ENCODE data around the gene ZNF609.

Gene ZNF609

GRCh38 chr15:64691896-64692565, 231.7 kb downstream of the ZNF609 start:
- FAIRE-seq (no peak), DNase-seq (ENCODE audit: insufficient read length, low spot score) (no peak)
- TF ChIP-seq CTCF (IDR thresholded peaks at IDR 0.05; ENCODE audit: insufficient read depth, missing control alignments) = no peak

- FAIRE-seq = no peak
- DNase-seq (ENCODE audit: insufficient read length, low spot score) = no peak
These were observed 232.8 kb downstream of the ZNF609 start for GRCh38 chr15:64693134-64693533.

GRCh38 chr15:64694816-64695215, 234.4 kb downstream of the ZNF609 start:
- no peak for TF ChIP-seq CTCF (IDR thresholded peaks at IDR 0.05; ENCODE audit: insufficient read depth, missing control alignments)
- no peak for DNase-seq (ENCODE audit: insufficient read length, low spot score)
- FAIRE-seq = no peak

More at GRCh38 chr15:64693134-64693533, 232.8 kb downstream of the ZNF609 start:
- TF ChIP-seq CTCF (IDR thresholded peaks at IDR 0.05; ENCODE audit: insufficient read depth, missing control alignments) = no peak

GRCh38 chr15:64695561-64695992, 235.2 kb downstream of the ZNF609 start:
- no peak for TF ChIP-seq CTCF (IDR thresholded peaks at IDR 0.05; ENCODE audit: insufficient read depth, missing control alignments)
- no peak for DNase-seq (ENCODE audit: insufficient read length, low spot score)
- no peak for FAIRE-seq

- DNase-seq (ENCODE audit: insufficient read length, low spot score) = no peak
- TF ChIP-seq CTCF (IDR thresholded peaks at IDR 0.05; ENCODE audit: insufficient read depth, missing control alignments) = no peak
- FAIRE-seq = no peak
These were observed 236.1 kb downstream of the ZNF609 start for GRCh38 chr15:64696481-64696880.

- no peak for FAIRE-seq
- no peak for TF ChIP-seq CTCF (IDR thresholded peaks at IDR 0.05; ENCODE audit: insufficient read depth, missing control alignments)
These were observed 237.6 kb downstream of the ZNF609 start for GRCh38 chr15:64697911-64698369.

GRCh38 chr15:64698823-64699222, 238.4 kb downstream of the ZNF609 start:
- no peak for DNase-seq (ENCODE audit: insufficient read length, low spot score)
- TF ChIP-seq CTCF (IDR thresholded peaks at IDR 0.05; ENCODE audit: insufficient read depth, missing control alignments) = no peak
- FAIRE-seq = no peak

More at GRCh38 chr15:64697911-64698369, 237.6 kb downstream of the ZNF609 start:
- DNase-seq (ENCODE audit: insufficient read length, low spot score) = no peak
